Body of pancreas (tissue), 4 donors: ENCODE measurements around the gene INTS15.

Experiments used
- POLR2A ChIP-seq, 3 donors: fragments of 450-650 bp; IDR thresholded peaks; one replicate each; pipeline ENCODE4 v1.6.1; 2016; ENCODE audit warnings: antibody characterized with exemption in 3 of 3, mild to moderate bottlenecking in 2 of 3
- TF ChIP-seq, protein P1 (sequence below), 7 experiments: fragments of 450-650 bp in 4 of 7; fragments of 200-600 bp in 3 of 7; sonication (generic) in 3 of 7; IDR thresholded peaks; one replicate each; pipeline ENCODE4 v1.5.1; 2016 to 2019; ENCODE audit warnings: antibody characterized with exemption in 7 of 7

DNA sequence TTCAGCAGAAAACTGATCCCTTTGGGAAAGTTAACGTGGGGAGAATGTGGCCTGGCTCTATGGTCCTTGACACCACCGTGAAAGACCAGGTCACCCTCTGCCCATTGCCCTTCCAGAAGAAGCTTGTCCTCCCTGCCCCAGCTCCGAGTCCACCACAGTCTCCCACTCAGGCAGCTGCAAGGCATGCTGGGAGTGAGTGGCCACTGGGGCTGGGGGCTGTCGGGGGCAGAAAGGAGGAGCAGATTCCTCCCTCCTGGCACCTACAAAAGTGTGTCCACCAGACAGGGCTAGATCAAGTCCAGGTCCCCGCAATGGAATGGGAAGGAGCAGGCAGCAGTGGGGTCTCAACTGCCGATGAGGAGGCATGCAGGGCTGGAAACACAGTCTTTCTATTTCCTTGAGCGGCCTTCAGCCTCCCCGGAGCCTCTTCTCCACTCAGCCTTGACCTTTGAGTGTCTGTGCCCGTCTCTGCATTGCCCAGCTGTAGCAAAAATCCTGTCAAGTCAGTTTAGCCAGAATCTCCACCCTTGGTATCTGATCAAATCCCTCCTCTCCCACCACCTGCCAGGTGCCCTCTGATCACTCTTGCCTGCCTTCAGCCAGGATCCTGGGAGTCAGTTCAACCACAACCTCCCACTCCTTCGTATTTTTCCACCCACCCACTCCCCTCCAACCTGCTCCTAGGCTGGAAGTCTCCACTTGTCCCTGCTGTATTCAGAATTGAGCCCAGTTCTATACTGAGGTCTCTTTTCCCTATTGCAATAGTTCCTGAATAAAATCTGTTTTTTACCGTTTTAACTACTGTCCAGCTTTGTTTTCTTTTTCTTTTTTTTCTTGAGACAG lies 40.4 kb downstream of the INTS15 start:
- TF ChIP-seq, protein P1, sequence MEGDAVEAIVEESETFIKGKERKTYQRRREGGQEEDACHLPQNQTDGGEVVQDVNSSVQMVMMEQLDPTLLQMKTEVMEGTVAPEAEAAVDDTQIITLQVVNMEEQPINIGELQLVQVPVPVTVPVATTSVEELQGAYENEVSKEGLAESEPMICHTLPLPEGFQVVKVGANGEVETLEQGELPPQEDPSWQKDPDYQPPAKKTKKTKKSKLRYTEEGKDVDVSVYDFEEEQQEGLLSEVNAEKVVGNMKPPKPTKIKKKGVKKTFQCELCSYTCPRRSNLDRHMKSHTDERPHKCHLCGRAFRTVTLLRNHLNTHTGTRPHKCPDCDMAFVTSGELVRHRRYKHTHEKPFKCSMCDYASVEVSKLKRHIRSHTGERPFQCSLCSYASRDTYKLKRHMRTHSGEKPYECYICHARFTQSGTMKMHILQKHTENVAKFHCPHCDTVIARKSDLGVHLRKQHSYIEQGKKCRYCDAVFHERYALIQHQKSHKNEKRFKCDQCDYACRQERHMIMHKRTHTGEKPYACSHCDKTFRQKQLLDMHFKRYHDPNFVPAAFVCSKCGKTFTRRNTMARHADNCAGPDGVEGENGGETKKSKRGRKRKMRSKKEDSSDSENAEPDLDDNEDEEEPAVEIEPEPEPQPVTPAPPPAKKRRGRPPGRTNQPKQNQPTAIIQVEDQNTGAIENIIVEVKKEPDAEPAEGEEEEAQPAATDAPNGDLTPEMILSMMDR (IDR thresholded peaks at IDR 0.05): no peak
- no peak for TF ChIP-seq POLR2A (IDR thresholded peaks at IDR 0.05)
